GM18505 (cell line): ENCODE data around the gene SCART1.

Experiments used
- ATAC-seq: cut with Tn5 transposase; IDR thresholded peaks from one replicate; pipeline ENCODE4 v1.9.1; 2021; ENCODE audit not compliant: unreplicated experiment
- POLR2A ChIP-seq: IDR thresholded peaks from 4 replicates; pipeline ENCODE4 v1.6.1; 2011; ENCODE audit warnings: borderline replicate concordance; ENCODE audit not compliant: insufficient read depth, insufficient read length; ENCODE audit errors: extremely low read depth

SCART1 gene

GRCh38 chr10:133455611-133456031 lies 1.9 kb downstream of the SCART1 start:
- TF ChIP-seq POLR2A: no peak
- no peak for ATAC-seq

DNA sequence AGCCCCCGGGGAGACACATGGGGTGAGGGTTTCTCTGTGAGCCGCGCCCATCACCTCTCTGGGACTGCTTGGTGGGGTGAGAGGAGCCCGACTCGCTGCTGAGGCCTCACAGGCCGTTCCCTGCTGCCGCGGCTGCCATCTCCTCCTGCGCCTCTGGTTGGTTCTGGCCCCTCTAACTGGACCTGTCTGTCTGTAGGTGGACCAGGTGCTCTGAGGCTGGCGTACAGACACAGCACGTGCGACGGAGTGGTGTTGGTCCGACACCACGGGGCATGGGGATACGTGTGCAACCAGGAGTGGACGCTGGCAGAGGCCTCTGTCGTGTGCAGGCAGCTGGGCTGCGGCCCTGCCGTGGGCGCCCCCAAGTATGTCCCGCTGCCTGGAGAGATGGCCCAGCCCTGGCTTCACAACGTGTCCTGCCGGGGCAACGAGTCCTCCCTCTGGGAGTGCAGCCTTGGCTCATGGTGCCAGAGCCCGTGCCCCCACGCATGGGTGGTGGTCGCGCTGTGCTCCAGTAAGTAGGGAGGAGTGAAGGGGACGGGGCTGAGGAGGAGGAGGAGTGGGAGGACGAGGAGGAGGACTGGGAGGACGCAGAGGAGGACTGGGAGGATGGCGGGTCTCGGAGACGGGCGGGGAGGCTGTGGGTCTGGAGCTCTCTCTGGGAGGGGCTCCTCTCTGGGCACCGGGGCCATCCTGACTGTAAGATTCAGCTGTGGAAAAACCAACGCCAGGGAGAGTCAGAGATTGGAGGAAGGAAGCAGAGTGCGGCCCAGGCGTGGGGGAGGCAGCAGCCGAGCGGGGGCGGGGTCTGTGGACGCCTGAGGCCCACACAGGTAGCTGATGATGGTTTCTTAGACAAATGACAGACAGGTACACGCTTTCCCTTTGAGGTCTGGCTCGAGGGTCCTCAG lies 2.6 kb downstream of the SCART1 start:
- no peak for TF ChIP-seq POLR2A
- ATAC-seq: no peak

GRCh38 chr10:133457100-133457841 lies 3.5 kb downstream of the SCART1 start:
- TF ChIP-seq POLR2A: no peak
- no peak for ATAC-seq

- TF ChIP-seq POLR2A: no peak
- no peak for ATAC-seq
Observed at GRCh38 chr10:133458021-133458709, 4.4 kb downstream of the SCART1 start.

DNA sequence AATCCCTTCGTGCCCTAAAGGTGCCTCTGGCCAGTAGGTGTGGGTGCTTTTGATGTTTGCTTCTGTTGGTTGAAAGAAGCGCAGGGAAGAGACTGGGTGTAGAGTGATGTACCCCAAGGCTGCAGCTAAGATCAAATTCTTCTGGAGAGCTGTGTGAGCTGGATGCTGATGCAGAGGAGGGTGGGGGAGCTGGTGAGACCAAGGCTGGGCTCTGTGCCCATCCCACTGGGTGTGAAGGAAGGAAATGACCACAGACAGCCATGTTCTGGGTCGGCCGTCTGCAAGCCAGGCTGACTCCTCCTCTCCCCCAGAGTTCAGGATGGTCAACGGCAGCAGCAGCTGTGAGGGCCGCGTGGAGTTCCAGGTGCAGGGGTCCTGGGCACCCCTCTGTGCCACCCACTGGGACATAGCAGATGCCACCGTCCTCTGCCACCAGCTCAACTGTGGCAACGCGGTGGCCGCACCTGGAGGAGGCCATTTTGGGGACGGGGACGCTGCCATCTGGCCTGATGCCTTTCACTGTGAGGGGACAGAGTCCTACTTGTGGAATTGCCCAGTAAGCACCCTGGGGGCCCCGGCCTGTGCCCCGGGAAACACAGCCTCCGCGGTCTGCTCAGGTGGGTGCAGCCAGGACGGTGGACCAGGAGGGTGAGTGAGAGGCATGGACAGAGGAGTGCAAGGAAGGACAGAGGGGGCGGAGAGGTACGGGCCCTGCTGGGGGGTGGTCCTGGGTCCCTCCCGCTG lies 5.1 kb downstream of the SCART1 start:
- ATAC-seq: no peak
- no peak for TF ChIP-seq POLR2A

- ATAC-seq: no peak
- no peak for TF ChIP-seq POLR2A
Observed at GRCh38 chr10:133459454-133460207, 5.9 kb downstream of the SCART1 start.

DNA sequence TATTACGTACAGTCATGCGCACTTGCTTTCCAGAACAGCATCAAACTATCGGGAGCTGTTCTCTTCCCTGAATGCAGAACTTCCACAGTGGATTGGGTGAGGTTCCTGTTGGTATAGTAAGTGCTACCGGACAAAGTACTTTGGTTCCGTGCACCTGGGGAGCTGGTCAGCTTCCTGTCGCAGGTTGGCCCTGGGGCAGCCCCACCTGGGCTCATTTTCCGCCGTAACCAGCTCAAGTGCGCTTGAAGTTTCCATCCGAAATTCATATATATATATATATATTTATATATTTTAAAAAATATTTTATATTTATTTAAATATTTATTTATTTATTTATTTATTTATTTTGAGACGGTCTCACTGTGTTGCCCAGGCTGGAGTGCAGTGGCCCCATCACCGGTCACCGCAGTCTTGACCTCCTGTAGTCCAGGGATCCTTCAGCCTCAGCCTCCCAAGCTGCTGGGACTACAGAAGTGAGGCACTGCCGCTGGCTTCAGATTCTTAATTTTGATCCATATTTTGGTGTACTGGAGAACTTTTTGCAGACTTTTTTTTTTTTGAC lies 6.5 kb downstream of the SCART1 start:
- no peak for ATAC-seq
- no peak for TF ChIP-seq POLR2A

DNA sequence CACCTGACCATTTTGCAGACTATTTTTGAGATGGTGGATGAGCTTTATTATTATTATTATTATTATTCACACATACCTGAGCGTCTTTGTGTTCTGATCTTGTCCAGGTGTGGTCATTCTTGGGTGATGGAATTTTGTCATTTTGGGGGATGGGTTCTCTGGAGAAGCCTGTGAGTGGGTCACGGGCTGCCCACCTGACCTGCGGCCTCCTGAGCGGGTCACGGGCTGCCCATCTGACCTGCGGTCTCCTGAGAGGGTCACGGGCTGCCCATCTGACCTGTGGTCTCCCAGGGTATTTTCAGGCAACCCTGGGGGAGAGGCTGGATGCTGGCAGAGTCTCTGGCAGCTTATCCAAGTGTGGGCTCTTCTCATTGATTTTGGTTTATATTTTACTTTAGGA lies 7.3 kb downstream of the SCART1 start:
- TF ChIP-seq POLR2A: no peak
- ATAC-seq: no peak

- ATAC-seq: no peak
- TF ChIP-seq POLR2A: no peak
Observed at GRCh38 chr10:133461841-133462240, 8.1 kb downstream of the SCART1 start.

DNA sequence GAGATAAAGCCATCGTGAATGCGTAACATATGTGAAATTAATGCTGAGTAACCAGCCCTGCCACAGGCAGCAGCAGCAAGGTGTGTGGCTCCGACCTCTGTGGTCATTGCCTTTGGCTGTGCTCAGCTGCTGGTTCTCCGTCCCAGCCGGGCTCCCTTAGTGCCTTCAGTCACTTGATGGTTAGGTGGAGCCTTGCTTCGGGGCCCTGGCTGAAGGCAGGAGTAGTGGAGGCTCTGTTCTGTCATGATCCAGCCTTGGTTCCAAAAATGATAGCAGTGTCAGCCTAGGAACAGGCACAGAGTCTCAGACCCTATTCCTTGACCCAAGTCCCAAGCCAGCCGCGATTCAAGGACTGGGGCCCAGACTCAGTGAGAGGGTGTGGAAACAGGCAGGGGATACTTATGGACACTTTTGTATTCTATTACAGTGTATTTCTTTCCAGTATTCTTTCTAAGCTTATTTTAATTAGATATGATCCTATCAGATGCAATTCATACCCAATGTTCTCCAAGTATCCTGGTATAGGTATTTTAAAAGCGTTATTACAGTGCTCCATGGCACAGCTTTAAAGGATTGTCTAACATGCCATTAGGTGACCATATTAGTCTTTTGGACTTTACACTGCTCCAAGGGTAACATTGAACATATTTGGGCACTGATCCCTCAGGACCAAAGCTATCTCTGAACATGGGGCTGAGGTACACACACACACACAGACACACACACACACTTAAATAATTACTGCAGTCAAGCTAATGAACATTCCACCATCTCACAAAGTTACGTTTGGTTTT lies 9.0 kb downstream of the SCART1 start:
- no peak for ATAC-seq
- TF ChIP-seq POLR2A: no peak

GRCh38 chr10:133464582-133465031 lies 10.9 kb downstream of the SCART1 start:
- TF ChIP-seq POLR2A: no peak

GRCh38 chr10:133465191-133465949 lies 11.6 kb downstream of the SCART1 start:
- no peak for TF ChIP-seq POLR2A
- no peak for ATAC-seq

More at GRCh38 chr10:133464582-133465031, 10.9 kb downstream of the SCART1 start:
- ATAC-seq: no peak
